ENCODE results near the gene ACBD4.

Gene ACBD4

GRCh38 chr17:45162025-45162687 lies 26.7 kb downstream of the ACBD4 start (continued):
- TF ChIP-seq SETDB1 (IDR thresholded peaks at IDR 0.05; ENCODE audit: insufficient read length, low read length) (no peak), ZNF600 (tag by site-specific recombination; IDR thresholded peaks at IDR 0.05) (no peak), ZNF274 (IDR thresholded peaks at IDR 0.05; ENCODE audit: low read length) (no peak), ZNF274 (tag by site-specific recombination; IDR thresholded peaks at IDR 0.05; ENCODE audit: borderline replicate concordance) (no peak), ZSCAN18 (tag by site-specific recombination; IDR thresholded peaks at IDR 0.05) (no peak), ZNF544 (tag by site-specific recombination; IDR thresholded peaks at IDR 0.05) (no peak), KLF9 (tag by site-specific recombination; IDR thresholded peaks at IDR 0.05; ENCODE audit: low read depth) (no peak), ZNF843 (tag by site-specific recombination; IDR thresholded peaks at IDR 0.05) (no peak), YY2 (tag by site-specific recombination; IDR thresholded peaks at IDR 0.05) (no peak), ZNF596 (tag by site-specific recombination; IDR thresholded peaks at IDR 0.05) (no peak), ZNF701 (tag by site-specific recombination; IDR thresholded peaks at IDR 0.05) (no peak), HOXC10 (CRISPR knock-in tag; IDR thresholded peaks at IDR 0.05) (no peak), ZNF280D (tag by site-specific recombination; IDR thresholded peaks at IDR 0.05) (no peak), ZBTB48 (tag by site-specific recombination; IDR thresholded peaks at IDR 0.05) (peak; percentile 44; the same call in 1 of the 2 replicates), PRDM1 (tag by site-specific recombination; IDR thresholded peaks at IDR 0.05) (peak; percentile 77), AEBP2 (tag by site-specific recombination; IDR thresholded peaks at IDR 0.05; ENCODE audit: borderline replicate concordance) (no peak), ZNF626 (tag by site-specific recombination; IDR thresholded peaks at IDR 0.05) (no peak), ZNF354C (tag by site-specific recombination; IDR thresholded peaks at IDR 0.05; ENCODE audit: borderline replicate concordance, low read depth) (no peak), ZBTB10 (tag by site-specific recombination; IDR thresholded peaks at IDR 0.05) (0 out of 2 replicates have a peak, but pooled peaks have one; percentile 29), ZNF223 (tag by site-specific recombination; IDR thresholded peaks at IDR 0.05) (no peak), WT1 (tag by site-specific recombination; IDR thresholded peaks at IDR 0.05) (no peak), ZFP69B (tag by site-specific recombination; IDR thresholded peaks at IDR 0.05) (no peak), ZNF449 (tag by site-specific recombination; IDR thresholded peaks at IDR 0.05) (no peak)
- TF ChIP-seq, protein P1, sequence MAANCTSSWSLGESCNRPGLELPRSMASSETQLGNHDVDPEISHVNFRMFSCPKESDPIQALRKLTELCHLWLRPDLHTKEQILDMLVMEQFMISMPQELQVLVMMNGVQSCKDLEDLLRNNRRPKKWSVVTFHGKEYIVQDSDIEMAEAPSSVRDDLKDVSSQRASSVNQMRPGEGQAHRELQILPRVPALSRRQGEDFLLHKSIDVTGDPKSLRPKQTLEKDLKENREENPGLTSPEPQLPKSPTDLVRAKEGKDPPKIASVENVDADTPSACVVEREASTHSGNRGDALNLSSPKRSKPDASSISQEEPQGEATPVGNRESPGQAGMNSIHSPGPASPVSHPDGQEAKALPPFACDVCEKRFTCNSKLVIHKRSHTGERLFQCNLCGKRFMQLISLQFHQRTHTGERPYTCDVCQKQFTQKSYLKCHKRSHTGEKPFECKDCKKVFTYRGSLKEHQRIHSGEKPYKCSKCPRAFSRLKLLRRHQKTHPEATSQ (tag by site-specific recombination; IDR thresholded peaks at IDR 0.05), result no peak
- TF ChIP-seq, protein P2, sequence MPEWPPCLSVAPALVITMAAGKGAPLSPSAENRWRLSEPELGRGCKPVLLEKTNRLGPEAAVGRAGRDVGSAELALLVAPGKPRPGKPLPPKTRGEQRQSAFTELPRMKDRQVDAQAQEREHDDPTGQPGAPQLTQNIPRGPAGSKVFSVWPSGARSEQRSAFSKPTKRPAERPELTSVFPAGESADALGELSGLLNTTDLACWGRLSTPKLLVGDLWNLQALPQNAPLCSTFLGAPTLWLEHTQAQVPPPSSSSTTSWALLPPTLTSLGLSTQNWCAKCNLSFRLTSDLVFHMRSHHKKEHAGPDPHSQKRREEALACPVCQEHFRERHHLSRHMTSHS (tag by site-specific recombination; IDR thresholded peaks at IDR 0.05), result no peak
- TF ChIP-seq, protein P3, sequence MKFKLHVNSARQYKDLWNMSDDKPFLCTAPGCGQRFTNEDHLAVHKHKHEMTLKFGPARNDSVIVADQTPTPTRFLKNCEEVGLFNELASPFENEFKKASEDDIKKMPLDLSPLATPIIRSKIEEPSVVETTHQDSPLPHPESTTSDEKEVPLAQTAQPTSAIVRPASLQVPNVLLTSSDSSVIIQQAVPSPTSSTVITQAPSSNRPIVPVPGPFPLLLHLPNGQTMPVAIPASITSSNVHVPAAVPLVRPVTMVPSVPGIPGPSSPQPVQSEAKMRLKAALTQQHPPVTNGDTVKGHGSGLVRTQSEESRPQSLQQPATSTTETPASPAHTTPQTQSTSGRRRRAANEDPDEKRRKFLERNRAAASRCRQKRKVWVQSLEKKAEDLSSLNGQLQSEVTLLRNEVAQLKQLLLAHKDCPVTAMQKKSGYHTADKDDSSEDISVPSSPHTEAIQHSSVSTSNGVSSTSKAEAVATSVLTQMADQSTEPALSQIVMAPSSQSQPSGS (tag by site-specific recombination; IDR thresholded peaks at IDR 0.05; ENCODE audit: low read depth), result no peak

All from HEK293 (cell line).